B cell (primary cell): ENCODE measurements around the gene NACAD. TPM values are rescaled to one million over a fixed set of nuclear protein-coding genes. Genes with fewer than 3 reads are reported as not detected.
A peak's percentile ranks its signal among the peaks of the same experiment; 100 is the strongest.

Experiments used
- ATAC-seq: fragments of 200-7000 bp; cut with Tn5 transposase; one replicate; pipeline ENCODE4 v1.10.0; 2021; ENCODE audit warnings: low read depth, mild to moderate bottlenecking, moderate number of reproducible peaks, moderate library complexity
- CTCF ChIA-PET: fragments of 350-600 bp; sonication (Branson Sonifier 250); formaldehyde crosslinking; loops from one replicate; lab custom pipeline; 2021; ENCODE audit warnings: antibody characterized with exemption, inconsistent platforms; lab: Charles Lee
- POLR2A ChIA-PET: fragments of 350-600 bp; sonication (Branson Sonifier 250); formaldehyde crosslinking; loops from one replicate; lab custom pipeline; 2021; ENCODE audit warnings: antibody characterized with exemption; lab: Charles Lee
- DNase-seq: peaks from one replicate; pipeline ENCODE4 v3.0.0; 2013
- H2AFZ ChIP-seq: 2 replicates; pipeline ENCODE4 v1.6.1; 2012; ENCODE audit warnings: mild to moderate bottlenecking, low read depth, low read length; ENCODE audit not compliant: insufficient read depth, poor library complexity, severe bottlenecking
- H3K27ac ChIP-seq, 2 donors: 1 replicate in 1 of 2; 2 replicates in 1 of 2; pipeline ENCODE4 v1.5.1; 2012 to 2013; ENCODE audit warnings: low read length in 2 of 2, mild to moderate bottlenecking in 2 of 2, moderate library complexity in 1 of 2
- H3K27me3 ChIP-seq, 4 experiments: fragments of 200-600 bp in 1 of 4; sonication (generic) in 1 of 4; replicated peaks in 1 of 4; 1 replicate in 2 of 4; 2 replicates in 2 of 4; pipeline versions ENCODE4 v1.6.1 to v1.7.0; 2013 to 2016; ENCODE audit warnings: low read length in 3 of 4, mild to moderate bottlenecking in 2 of 4, mixed read lengths in 1 of 4, moderate library complexity in 1 of 4; ENCODE audit not compliant: insufficient read depth in 4 of 4, control insufficient read depth in 3 of 4; ENCODE audit errors: control extremely low read depth in 1 of 4
- H3K36me3 ChIP-seq, 2 experiments: replicated peaks in 1 of 2; 1 replicate in 1 of 2; 2 replicates in 1 of 2; pipeline versions ENCODE4 v1.6.1 to v1.7.1; 2013; ENCODE audit warnings: low read length in 1 of 2; ENCODE audit not compliant: insufficient read depth in 2 of 2, control insufficient read depth in 1 of 2; ENCODE audit errors: control extremely low read depth in 1 of 2, extremely low read depth in 1 of 2
- H3K4me1 ChIP-seq, 2 donors: fragments of 200-600 bp in 1 of 2; sonication (generic) in 1 of 2; 1 replicate in 1 of 2; 2 replicates in 1 of 2; pipeline versions ENCODE4 v1.5.1 to v1.6.1; 2013 to 2017; ENCODE audit warnings: low read length in 2 of 2; ENCODE audit not compliant: control insufficient read depth in 2 of 2, insufficient read depth in 2 of 2
- H3K4me2 ChIP-seq: replicated peaks from 2 replicates; pipeline ENCODE3; 2012; ENCODE audit warnings: mild to moderate bottlenecking, low read depth, low read length; ENCODE audit not compliant: poor library complexity, severe bottlenecking
- H3K4me3 ChIP-seq, 5 experiments: fragments of 200-600 bp in 1 of 5; sonication (generic) in 1 of 5; 1 replicate in 3 of 5; 2 replicates in 2 of 5; pipeline versions ENCODE4 v1.5.1 to v1.7.0; 2011 to 2016; ENCODE audit warnings: low read length in 4 of 5, mild to moderate bottlenecking in 4 of 5, low read depth in 2 of 5, control low read depth in 1 of 5, moderate library complexity in 1 of 5; ENCODE audit not compliant: insufficient read depth in 1 of 5; ENCODE audit errors: control extremely low read depth in 1 of 5, extremely low read depth in 1 of 5
- H3K79me2 ChIP-seq: fragments of 200-600 bp; sonication (generic); one replicate; pipeline ENCODE4 v1.6.0; 2016; ENCODE audit warnings: low read length; ENCODE audit not compliant: control insufficient read depth, insufficient read depth
- H3K9ac ChIP-seq: fragments of 200-600 bp; sonication (generic); 2 replicates; pipeline ENCODE4 v1.6.1; 2017; ENCODE audit warnings: mild to moderate bottlenecking, low read length, moderate library complexity
- H3K9me3 ChIP-seq, 3 donors: one replicate each; pipeline versions ENCODE4 v1.6.1 to v1.7.1; 2013; ENCODE audit warnings: low read length in 2 of 3; ENCODE audit not compliant: control insufficient read depth in 2 of 3, insufficient read depth in 1 of 3; ENCODE audit errors: control extremely low read depth in 1 of 3
- H4K20me1 ChIP-seq: 2 replicates; pipeline ENCODE4 v1.6.0; 2012; ENCODE audit warnings: mild to moderate bottlenecking, low read length; ENCODE audit not compliant: insufficient read depth, control insufficient read depth, poor library complexity, severe bottlenecking
- H3K27ac Mint-ChIP-seq: one replicate; pipeline ENCODE4 v1.8.0; 2021; ENCODE audit warnings: mixed read lengths
- H3K27me3 Mint-ChIP-seq: one replicate; pipeline ENCODE4 v1.8.0; 2021; ENCODE audit warnings: mixed read lengths
- H3K4me1 Mint-ChIP-seq: one replicate; pipeline ENCODE4 v1.8.0; 2021; ENCODE audit warnings: mixed read lengths
- H3K4me3 Mint-ChIP-seq: one replicate; pipeline ENCODE4 v1.8.0; 2021; ENCODE audit warnings: mixed read lengths
- H3K9me3 Mint-ChIP-seq: one replicate; pipeline ENCODE4 v1.8.0; 2022; ENCODE audit warnings: mixed read lengths; ENCODE audit not compliant: insufficient read depth
- EZH2 ChIP-seq: IDR thresholded peaks from 2 replicates; pipeline ENCODE4 v1.6.1; 2012; ENCODE audit warnings: borderline replicate concordance, low read depth, mild to moderate bottlenecking, moderate library complexity, low read length; ENCODE audit not compliant: insufficient read depth, poor library complexity, severe bottlenecking
- whole genome bisulfite sequencing: methylation state at CpG from one replicate; pipeline ENCODE4 v1.1.5; 2013; ENCODE audit warnings: missing lambda C conversion rate; ENCODE audit not compliant: insufficient coverage; 5-methylcytosine and 5-hydroxymethylcytosine counted together
- intact Hi-C: fragments of 100-400 bp; cut with micrococcal nuclease; formaldehyde crosslinking; loops from one replicate; pipeline ENCODE4 v1.10.0; 2022
- polyA minus RNA-seq: library from RNA; depleted of rRNA, polyadenylated mRNA; stranded (reverse); fragments of >200 nt; gene quantifications from 2 replicates; pipeline ENCODE4 v1.2.3, GENCODE V29; 2012
- polyA plus RNA-seq: library from polyadenylated mRNA; depleted of rRNA; stranded (reverse); fragments of >200 nt; gene quantifications from 2 replicates; pipeline ENCODE4 v1.2.3, GENCODE V29; 2012
- total RNA-seq, 2 donors: library from RNA; stranded (reverse); fragments of 120-200 nt in 1 of 2; gene quantifications; 1 replicate in 1 of 2; 2 replicates in 1 of 2; pipeline versions ENCODE4 v1.2.3 to v1.2.4, GENCODE V29; 2013 to 2022

Gene NACAD, protein sequence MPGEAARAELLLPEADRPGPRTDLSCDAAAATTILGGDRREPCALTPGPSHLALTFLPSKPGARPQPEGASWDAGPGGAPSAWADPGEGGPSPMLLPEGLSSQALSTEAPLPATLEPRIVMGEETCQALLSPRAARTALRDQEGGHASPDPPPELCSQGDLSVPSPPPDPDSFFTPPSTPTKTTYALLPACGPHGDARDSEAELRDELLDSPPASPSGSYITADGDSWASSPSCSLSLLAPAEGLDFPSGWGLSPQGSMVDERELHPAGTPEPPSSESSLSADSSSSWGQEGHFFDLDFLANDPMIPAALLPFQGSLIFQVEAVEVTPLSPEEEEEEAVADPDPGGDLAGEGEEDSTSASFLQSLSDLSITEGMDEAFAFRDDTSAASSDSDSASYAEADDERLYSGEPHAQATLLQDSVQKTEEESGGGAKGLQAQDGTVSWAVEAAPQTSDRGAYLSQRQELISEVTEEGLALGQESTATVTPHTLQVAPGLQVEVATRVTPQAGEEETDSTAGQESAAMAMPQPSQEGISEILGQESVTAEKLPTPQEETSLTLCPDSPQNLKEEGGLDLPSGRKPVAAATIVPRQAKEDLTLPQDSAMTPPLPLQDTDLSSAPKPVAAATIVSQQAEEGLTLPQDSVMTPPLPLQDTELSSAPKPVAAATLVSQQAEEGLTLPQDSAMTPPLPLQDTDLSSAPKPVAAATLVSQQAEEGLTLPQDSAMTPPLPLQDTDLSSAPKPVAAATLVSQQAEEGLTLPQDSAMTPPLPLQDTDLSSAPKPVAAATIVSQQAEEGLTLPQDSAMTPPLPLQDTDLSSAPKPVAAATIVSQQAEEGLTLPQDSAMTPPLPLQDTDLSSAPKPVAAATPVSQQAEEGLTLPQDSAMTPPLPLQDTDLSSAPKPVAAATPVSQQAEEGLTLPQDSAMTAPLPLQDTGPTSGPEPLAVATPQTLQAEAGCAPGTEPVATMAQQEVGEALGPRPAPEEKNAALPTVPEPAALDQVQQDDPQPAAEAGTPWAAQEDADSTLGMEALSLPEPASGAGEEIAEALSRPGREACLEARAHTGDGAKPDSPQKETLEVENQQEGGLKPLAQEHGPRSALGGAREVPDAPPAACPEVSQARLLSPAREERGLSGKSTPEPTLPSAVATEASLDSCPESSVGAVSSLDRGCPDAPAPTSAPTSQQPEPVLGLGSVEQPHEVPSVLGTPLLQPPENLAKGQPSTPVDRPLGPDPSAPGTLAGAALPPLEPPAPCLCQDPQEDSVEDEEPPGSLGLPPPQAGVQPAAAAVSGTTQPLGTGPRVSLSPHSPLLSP (N-terminal part only)
- total RNA-seq = 0.41 and 0.49 TPM in 2 replicates
- total RNA-seq (2013) = 0.02 TPM
- polyA plus RNA-seq = 0.04 and 0.22 TPM in 2 replicates
- 0.26 and 1.6 TPM in 2 replicates for polyA minus RNA-seq

DNA sequence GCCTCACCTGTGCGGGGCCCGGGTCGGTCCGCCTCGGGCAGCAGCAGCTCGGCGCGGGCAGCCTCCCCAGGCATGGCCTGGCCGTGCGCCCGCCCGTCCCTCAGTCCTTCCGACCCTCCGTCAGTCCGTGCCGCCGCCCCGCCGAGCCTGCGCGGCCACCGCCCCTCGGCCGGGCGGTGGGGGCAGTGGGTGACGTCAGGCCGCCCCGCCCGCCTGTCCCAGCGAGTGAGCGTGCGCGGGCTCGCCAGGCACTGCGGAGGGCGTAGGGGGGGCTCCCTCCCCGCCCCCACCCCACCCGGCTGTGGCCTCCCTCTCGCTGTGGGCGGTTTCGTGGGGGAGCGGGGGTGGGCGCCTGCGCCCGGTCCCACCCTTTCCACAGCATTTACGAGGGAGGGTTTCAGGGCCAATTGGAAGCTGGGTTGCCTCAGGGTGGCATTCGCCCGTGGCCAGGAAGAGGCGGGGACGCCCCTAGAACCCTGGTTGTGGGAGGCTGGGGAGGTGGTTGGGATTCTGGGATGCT lies at the start of gene NACAD:
Gene NACAD (minus strand): TSS at position 149 of the 520 bp plus-strand sequence. CDS start 75 bp downstream, at position 74.
- peaks cover 0 to 4% (median 2%) of the 10 kb centered on the region in 3 donors for H3K9me3 ChIP-seq
- DNase-seq (no peak), ATAC-seq (peak; percentile 70)
- Mint-ChIP-seq H3K27ac (peak within 1 kb of the TSS; percentile 67), H3K4me3 (peak within 1 kb of the TSS; percentile 84), H3K4me1 (peaks cover 14% of the 10 kb centered on the region), H3K27me3 (peaks cover 9% of the 10 kb centered on the region), H3K9me3 (peaks cover 3% of the 10 kb centered on the region)
- peak within 1 kb of the TSS in 4 of 5 experiments; percentile 39 to 53 (median 43) for H3K4me3 ChIP-seq
- TF ChIP-seq EZH2 = no peak
- H3K79me2 ChIP-seq = no peaks in the 10 kb centered on the region
- peaks cover 0 to 26% (median 7%) of the 10 kb centered on the region in 4 experiments for H3K27me3 ChIP-seq
- intact Hi-C loops = no loop called here
- H2AFZ ChIP-seq = peak within 1 kb of the TSS; percentile 77
- H3K9ac ChIP-seq = peak within 1 kb of the TSS; percentile 63
- peaks cover 14% of the 10 kb centered on the region in 2 donors for H3K4me1 ChIP-seq
- no peaks in the 10 kb centered on the region for H3K36me3 ChIP-seq
- H3K27ac ChIP-seq = no peak within 1 kb of the TSS
- CTCF ChIA-PET = no interaction called here
- H4K20me1 ChIP-seq = no peaks in the 10 kb centered on the region
- H3K4me2 ChIP-seq = peak within 1 kb of the TSS; percentile 94
- POLR2A ChIA-PET = interaction anchor here (0.7 kb wide), 1 partner anchor 110 kb away, joined by 3 read pairs; no protein-coding TSS in a partner anchor
- 2% methylated on average over 42 of the region's 50 CpGs for WGBS
